WI38 (cell line): ENCODE measurements around the gene SUGCT.
"Not testable (repeated sequence)": the region's sequence is repeated elsewhere in the genome, so short reads cannot be mapped to it uniquely, and the experiment has no call there.

ENCODE experiments used
- H3K4me3 ChIP-seq: 2 replicates; pipeline ENCODE4 v1.5.1; 2011; ENCODE audit warnings: low read depth, mild to moderate bottlenecking, control low read depth, low read length
- TF ChIP-seq, protein P1 (sequence below): IDR thresholded peaks from 2 replicates; pipeline ENCODE4 v1.5.1; 2012; ENCODE audit warnings: low read depth, mild to moderate bottlenecking, control low read depth, low read length

The SUGCT gene

DNA sequence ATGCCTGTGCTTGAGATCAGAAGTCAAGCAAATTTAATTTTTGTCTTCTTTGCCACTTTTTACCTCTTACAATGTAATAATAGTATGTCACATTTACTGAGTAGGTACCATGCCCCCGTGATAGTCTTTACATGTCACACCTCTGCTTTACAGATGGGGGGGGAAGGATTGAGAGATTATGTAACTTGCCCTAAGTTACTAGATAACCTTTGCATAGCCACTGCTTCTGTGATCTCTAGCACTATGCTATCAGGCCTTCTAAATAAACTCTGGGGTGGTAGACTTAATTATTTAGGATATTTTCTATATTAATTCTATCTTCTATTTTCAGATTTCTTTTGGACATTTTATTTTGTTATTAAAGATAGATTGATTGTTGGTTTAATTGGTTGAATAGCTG is 514.4 kb downstream of the SUGCT start:
- TF ChIP-seq, protein P1, sequence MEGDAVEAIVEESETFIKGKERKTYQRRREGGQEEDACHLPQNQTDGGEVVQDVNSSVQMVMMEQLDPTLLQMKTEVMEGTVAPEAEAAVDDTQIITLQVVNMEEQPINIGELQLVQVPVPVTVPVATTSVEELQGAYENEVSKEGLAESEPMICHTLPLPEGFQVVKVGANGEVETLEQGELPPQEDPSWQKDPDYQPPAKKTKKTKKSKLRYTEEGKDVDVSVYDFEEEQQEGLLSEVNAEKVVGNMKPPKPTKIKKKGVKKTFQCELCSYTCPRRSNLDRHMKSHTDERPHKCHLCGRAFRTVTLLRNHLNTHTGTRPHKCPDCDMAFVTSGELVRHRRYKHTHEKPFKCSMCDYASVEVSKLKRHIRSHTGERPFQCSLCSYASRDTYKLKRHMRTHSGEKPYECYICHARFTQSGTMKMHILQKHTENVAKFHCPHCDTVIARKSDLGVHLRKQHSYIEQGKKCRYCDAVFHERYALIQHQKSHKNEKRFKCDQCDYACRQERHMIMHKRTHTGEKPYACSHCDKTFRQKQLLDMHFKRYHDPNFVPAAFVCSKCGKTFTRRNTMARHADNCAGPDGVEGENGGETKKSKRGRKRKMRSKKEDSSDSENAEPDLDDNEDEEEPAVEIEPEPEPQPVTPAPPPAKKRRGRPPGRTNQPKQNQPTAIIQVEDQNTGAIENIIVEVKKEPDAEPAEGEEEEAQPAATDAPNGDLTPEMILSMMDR: no peak

DNA sequence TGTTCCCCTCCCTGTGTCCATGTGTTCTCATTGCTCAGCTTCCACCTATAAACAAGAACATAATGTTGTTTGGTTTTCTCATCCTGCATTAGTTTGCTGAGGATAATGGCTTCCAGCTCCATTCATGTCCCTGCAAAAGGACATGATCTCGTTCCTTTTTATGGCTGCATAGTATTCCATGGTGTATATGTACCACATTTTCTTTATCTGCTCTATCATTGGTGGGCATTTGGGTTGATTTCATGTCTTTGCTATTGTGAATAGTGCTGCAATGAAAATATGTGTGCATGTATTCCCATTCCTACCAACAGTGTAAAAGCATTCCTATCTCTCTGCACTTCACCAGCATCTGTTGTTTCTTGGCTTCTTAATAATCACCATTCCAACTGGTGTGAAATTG is 516.1 kb downstream of the SUGCT start:
- not testable (repeated sequence) for H3K4me3 ChIP-seq

More for the DNA sequence above, 514.4 kb downstream of the SUGCT start:
- no peak overlapping the region for H3K4me3 ChIP-seq

DNA sequence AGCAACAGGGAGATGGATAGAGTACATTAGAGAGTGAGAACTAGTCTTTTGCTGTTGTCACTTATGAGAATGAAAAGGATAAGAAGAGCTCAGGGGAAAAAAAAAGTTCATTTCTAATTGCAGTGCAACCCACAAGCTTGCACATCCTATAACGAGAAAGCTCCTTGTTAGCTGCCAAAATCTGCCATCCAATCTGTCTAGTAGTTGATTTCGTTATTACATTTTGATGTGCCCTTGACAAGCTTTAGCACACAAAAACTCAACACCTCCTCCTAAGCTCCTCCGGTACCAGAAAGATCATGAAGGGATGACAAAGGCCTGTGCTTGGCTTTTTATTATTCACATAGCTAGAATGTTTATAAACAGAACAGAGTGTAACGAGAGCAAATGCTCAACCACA is 519.4 kb downstream of the SUGCT start:
- TF ChIP-seq, protein P1: no peak
- no peak overlapping the region for H3K4me3 ChIP-seq

DNA sequence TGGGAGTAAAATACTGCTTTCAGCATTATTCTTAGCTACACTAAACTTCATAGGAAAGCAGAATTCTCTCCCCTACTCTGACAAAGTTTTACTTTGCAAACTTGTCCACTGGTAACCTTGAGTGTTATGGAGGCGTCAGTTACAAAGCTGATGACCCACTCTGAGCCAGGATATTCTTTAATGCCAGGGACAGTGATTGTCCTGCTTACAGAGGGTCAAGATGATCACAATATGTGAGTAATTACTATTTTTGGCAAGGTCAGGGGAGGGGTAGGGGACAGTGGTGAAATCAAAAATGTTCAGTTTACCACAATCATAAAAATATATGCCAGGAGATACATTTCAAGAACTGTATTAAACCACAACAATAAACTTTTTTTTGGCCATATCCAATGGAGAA is 520.6 kb downstream of the SUGCT start:
- no peak overlapping the region for H3K4me3 ChIP-seq
- TF ChIP-seq, protein P1: no peak

DNA sequence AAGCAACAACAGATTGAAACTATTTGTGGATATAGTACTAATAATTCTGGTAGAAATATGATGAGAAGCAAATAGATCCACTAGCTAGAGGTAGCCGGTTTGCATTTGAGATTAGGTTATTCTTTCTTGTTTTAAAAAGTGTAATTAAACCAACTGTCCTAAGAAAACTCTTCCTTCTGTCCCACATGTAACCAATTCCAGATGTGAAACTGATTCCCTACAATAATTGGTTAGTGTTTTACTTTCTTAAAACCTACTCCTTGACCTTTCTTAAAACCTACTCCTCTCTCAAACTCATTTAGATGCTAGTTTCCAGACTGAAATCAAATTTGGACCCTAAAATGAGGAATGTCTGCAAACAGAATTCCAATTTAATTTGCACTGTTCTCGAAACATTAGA is 521.5 kb downstream of the SUGCT start:
- TF ChIP-seq, protein P1: no peak

DNA sequence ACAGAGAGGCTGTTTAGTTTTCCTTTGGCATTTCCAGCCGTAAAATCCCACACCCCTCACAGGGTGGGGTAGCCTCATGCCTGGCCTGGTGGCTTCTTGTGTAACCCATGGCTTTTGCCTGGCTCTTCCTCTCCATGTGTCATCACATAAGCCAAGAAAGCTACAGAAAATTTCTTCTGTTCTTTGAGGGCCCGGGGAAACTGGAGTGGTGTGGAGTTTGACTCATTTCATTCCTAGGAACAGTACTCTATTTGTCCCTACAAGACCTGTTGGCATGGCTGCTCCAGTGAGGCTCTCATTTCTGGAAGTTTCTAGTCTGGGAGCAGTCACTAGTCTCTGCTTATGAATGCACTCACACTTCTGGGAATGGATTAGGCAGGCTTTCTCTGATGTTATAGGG is 523.9 kb downstream of the SUGCT start:
- TF ChIP-seq, protein P1: no peak
- no peak overlapping the region for H3K4me3 ChIP-seq

More for the DNA sequence above, 521.5 kb downstream of the SUGCT start:
- H3K4me3 ChIP-seq: no peak overlapping the region

DNA sequence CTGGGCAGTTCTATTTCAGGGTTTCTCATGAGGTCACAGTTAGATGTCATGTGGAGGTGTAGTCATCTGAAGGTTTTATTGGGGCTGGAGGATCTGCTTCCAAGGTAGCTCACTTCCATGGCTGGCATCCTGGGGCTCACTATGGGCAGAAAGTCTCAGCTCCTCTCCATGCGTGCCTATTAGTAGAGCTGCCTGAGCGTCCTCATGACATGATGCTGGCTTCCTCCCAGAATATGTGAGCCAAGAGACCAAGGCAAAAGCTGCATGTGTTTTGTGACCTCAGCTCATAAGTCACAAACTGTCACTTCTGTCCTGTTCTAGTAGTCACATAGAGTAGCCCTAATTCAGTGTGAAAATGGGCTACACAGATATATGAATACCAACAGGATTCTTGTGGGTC is 524.4 kb downstream of the SUGCT start:
- TF ChIP-seq, protein P1: no peak
- no peak overlapping the region for H3K4me3 ChIP-seq

DNA sequence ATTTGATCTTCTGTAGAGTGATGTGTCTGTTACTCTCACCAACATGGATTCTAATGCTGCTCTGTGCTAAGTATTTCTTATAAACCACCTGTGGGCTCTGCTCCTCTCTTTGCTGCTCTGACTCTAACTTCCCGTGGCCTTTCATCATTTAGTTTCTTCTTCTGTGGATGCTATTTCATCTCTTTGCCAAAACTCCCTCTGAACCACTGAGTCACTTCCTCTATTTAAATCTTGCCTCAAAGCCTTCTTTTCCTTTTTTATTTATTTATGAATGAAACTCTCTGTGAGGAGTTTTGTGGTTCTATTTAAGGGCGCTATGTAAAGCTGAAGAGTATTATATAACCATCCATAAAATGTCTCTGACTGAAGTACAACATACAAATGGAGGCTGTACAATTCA is 538.5 kb downstream of the SUGCT start:
- TF ChIP-seq, protein P1: no peak
- H3K4me3 ChIP-seq: no peak overlapping the region
